Caki2 (cell line): Measurements from ENCODE around the gene PPP1R1C. TPM values are rescaled to one million over a fixed set of nuclear protein-coding genes. Genes with fewer than 3 reads are reported as not detected.

Source experiments
- DNase-seq: peaks from one replicate; pipeline ENCODE4 v3.0.0-alpha.2; 2015; ENCODE audit warnings: low read depth
- in situ Hi-C: cut with HindIII; loops from 2 replicates; pipeline ENCODE4 v1.10.0; 2016; ENCODE audit warnings: low sequenced_read_pairs, low pct_unique_long_range_greater_than_20kb, mixed read lengths
- total RNA-seq: library from RNA; depleted of rRNA; stranded (reverse); fragments of >200 nt; shearing (Covaris generic); gene quantifications from 2 replicates; pipeline ENCODE4 v1.2.3, GENCODE V29; 2014; ENCODE audit warnings: low replicate concordance

PPP1R1C gene
- total RNA-seq, 1 experiment from 2014 or later: 0.41 TPM

DNA sequence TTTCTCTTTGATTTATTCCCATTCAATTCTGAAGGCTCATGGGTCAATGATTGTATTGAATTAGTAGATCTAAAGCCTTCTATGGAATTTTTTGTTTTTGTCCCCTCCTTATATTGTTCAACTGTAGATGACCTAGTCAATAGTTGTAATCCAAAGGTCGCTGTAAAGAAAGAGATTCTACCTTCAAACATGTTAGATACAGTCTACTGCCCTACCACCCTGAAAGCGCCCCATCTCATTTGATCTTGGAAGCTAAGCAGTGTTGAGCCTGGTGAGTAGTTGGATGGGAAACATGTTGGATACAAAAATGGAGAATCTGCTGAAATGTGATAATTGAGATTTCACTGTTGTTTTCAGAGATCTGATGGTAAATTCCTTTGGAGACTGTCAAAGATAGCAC, 63.0 kb downstream of the PPP1R1C start:
- no peak for DNase-seq
- in situ Hi-C loops: no loop called here

DNA sequence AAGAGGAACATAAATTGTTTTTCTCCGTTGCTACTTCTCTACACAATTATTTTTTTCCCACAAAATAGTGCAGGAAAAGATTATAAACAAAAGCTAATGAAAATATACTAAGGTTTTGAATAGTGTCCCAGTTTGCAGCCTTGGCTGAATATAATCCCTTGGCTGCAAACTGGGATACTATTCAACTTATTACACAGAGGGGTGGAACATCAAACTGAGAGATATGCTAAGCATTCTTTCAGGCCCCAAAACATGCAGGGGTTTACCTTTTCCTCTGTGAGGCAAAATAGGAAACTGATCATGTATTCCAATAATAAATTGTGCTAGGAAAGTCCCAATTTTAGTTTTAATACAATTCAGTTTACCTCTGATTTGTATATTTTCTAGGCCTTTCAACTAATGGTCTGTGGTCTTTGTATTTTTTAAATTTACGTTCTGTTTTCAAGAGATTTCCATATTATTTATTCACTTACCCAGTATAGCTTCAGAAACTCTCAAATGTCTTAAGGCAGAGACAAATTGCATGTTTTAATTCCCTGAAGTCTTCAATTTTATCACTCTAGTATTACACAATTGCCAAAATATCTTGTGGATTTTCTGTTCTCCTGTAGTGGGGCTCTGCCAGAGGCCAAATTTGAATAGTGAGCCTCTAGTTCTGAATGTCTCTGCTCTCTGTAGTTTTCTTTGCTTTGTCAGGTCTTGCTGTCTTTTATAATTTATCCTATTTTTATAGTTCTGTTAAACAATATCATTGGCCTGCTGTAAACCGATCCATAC, 63.9 kb downstream of the PPP1R1C start:
- in situ Hi-C loops: no loop called here
- DNase-seq: no peak

DNA sequence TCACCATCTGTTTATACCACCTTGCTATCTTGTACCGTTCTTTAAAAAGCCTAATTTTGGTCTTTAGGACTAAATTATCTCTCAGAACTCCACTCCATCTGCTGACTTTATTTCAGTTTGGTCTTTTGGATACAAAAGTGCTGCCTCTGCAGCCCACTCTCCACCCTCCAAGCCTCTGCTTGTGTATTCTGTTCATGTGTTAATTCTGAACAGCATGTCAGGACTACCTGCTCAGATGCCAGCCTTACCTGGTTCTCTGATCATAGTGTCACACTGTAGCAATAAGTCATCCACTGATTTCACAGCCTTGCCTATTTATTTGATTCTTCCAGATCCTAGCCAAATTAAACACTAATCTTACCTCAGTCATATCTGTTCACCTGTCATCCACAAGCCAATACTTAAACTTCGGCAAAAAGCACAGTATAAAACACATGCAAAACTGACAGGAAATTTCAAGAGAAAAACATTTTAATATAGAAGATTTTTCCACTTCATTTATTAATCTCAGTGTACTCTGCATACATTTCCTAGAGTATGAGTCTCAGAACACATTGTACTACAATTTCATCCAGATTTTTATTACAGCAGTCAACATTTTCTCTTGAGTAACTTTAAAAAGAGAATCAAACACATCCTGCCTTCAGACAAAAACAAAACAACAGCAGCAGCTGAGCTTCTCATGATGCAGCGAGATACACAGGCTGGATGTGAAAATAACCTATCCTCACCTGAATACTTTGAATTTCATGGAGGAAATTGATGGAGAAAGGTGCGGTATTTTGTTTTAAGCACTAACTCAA, 64.9 kb downstream of the PPP1R1C start:
- in situ Hi-C loops: no loop called here
- no peak for DNase-seq

- DNase-seq: no peak
- in situ Hi-C loops: no loop called here
Measured at GRCh38 chr2:182055993-182056392, 70.3 kb downstream of the PPP1R1C start.

DNA sequence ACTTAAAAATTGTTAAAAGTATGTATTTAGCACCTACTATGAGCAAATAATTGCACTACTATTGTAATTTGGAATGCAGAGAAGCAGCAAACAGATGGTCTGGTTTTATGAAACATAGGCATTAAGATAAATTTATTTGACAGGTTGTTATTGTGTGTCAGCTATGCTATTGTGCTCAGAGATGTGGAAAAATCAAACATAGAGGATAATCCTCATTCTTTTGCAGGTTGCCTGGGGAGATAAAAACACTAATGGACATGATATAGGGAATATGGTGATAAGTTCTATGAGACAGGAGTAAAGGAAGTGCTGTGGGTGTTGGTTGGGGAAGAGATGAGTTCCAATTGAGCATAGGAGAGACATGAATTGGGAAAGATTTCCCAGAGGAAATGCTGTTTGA, 71.3 kb downstream of the PPP1R1C start:
- in situ Hi-C loops: no loop called here
- no peak for DNase-seq

DNA sequence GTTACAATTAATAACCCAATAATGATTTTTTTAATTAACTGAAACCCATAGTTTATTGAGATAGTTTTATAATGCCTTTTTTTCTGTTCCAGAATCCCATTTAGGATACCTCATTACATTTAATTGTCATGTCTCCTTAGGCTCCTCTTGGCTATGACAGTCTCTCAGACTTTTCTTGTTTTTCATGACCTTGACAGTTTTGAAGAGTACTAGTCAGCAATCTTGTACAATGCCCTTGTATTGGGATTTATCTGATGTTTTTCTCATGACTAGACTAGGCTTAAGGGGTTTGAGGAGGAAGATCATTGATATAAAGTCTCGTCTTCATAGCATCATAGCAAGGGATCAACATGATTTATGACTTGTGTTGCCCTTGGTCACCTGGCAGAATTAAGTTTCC, 72.4 kb downstream of the PPP1R1C start:
- in situ Hi-C loops: no loop called here
- DNase-seq: no peak

GRCh38 chr2:182061739-182062138, 76.1 kb downstream of the PPP1R1C start:
- DNase-seq: no peak
- in situ Hi-C loops: no loop called here

- in situ Hi-C loops: no loop called here
- no peak for DNase-seq
Measured at GRCh38 chr2:182062329-182062972, 76.8 kb downstream of the PPP1R1C start.

DNA sequence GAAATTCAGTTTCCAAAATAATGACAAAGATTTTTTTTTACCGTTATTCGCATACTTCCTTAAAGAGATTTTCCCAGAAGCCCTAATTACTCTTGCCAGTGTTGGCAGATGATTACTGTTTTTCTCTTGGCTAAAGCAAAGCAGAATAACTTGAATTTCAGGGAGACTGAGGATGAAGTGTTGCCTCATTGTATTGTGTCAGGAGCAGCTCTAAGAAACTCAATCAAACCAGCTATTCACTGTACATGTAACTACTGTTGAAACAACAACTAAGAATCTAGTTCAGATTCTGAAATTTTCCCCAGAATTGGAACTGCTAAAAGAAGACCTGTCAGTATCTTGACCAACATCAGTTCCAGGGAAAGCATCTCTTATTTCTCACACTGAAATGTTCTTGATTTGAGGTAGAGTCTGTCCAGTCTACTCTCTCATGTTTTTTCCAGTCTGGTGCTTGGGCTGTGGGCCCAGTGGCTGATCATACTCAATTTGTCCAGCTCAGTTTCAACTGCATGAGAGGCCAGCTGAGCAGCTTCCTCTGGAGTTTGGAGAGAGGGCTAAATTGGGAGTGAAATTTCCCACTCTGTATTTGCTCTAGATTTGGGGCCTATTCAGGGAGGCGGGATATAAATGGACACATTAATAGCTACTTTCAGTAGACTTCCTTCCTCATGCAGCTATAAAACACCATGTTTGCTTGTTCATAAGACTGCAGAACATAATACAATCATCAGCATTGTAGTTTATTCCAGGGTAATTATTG, 78.5 kb downstream of the PPP1R1C start:
- DNase-seq: no peak
- in situ Hi-C loops: no loop called here

DNA sequence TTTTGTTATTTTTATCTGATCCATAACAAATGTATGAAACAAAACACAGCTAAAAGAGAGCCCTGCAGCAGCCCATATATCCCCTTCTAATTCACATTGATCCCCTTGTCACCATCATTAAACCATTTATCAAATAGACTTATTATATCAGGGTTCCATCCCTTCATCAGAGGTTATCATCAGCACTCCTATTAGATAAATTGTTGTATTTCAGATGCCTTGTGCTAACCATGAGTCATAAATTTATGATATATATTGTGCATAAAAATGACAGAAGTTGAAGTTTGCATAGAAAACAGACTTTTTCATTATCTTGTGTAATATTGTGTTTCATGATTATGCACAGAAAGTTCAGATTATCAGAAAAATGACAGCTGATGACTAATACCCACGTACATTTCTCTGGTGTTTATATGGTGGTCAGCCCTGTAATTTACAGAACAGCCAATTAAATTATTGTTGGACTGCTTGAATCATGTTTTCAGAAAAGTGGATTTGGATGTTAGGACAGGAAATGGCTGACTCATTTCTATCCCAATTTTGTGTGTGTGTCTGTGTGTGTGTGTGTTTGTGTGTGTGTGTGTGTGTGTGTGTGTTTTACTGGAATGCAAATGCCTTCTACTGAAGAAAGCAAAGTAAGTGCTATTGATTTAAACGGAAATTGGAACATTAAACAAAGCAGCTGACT, 80.9 kb downstream of the PPP1R1C start:
- no peak for DNase-seq
- in situ Hi-C loops: no loop called here

DNA sequence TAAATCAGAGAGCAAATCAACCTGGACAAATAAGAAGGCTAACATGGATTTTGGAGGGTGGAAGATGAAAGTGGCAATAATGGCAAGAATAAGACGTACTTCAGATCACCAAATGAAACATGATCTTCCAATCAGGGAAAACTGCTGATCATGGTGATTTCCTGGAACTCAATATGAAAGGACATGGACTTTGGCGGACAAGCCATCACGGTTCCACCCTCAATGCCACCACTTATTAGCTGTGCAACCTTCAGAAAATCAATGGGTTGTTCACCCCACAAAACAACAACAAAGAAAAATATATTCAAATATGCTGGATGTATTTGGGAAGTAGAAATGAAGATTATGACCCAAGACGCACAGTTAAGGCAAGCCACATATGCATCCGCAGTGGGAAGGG, 81.7 kb downstream of the PPP1R1C start:
- DNase-seq: no peak
- in situ Hi-C loops: no loop called here

DNA sequence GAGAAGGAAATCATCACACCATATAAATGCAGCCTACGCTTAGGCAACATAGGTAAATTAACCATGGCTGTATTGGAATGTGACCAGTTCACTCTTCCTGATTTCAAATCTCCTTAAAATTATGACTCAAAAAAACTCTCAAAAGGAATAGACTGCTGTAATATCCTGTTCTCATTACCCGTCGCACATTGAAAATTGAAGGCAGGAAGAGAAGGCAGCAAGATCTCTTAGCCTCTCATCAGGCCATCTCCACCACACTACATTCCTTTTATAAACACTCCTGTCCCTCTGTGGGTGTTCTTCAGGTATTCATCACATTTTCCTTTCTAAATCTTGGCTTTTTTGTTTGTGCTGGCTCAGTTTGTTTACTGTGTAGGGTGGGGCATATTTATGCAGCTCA, 83.2 kb downstream of the PPP1R1C start:
- in situ Hi-C loops: no loop called here
- DNase-seq: no peak

- no peak for DNase-seq
- in situ Hi-C loops: no loop called here
Measured at GRCh38 chr2:182069416-182069815, 83.8 kb downstream of the PPP1R1C start.

DNA sequence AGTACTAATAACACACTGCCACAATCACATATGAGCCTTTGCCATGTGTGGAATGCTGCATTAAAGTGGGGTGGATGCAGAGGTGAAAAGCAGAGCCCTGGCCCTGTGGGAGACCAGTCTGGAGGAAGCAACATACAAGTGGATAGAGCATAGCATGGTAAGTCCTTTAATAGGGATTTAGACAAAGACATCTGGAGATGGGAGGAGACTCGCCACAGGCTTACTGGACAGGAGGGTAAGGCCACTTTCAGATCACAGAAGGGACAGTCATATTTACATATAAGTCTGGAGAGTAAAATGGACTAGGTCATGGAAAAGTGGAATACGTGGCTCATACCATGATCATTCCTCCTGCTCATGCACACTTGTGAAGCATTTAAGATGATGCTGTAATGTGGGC, 84.3 kb downstream of the PPP1R1C start:
- DNase-seq: no peak
- in situ Hi-C loops: no loop called here

- no peak for DNase-seq
- in situ Hi-C loops: no loop called here
Measured at GRCh38 chr2:182070736-182071135, 85.1 kb downstream of the PPP1R1C start.

GRCh38 chr2:182072861-182073260, 87.2 kb downstream of the PPP1R1C start:
- in situ Hi-C loops: no loop called here

GRCh38 chr2:182073613-182074012, 88.0 kb downstream of the PPP1R1C start:
- in situ Hi-C loops: no loop called here
- DNase-seq: no peak

More at GRCh38 chr2:182072861-182073260, 87.2 kb downstream of the PPP1R1C start:
- no peak for DNase-seq

DNA sequence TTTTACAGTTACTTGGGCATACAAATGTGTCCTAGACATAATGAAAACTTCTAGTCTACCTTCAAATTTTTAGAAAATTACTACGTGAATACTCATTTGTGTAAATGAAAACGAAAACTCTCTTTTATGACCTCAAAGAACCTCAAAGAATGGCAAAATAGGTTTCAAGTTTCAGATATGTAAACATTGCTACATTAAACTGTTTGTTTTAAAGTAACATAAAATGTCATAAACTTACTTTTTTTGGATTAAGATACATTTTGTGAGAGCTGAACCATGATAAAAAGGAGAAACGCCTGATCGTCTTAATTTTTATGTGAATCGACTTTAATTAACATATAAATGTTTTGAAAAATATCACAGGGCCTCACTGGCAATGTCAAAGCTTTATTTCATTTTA, 91.4 kb downstream of the PPP1R1C start:
- no peak for DNase-seq
- in situ Hi-C loops: no loop called here
